ENCODE measurements around the gene MEIS1.

DNA sequence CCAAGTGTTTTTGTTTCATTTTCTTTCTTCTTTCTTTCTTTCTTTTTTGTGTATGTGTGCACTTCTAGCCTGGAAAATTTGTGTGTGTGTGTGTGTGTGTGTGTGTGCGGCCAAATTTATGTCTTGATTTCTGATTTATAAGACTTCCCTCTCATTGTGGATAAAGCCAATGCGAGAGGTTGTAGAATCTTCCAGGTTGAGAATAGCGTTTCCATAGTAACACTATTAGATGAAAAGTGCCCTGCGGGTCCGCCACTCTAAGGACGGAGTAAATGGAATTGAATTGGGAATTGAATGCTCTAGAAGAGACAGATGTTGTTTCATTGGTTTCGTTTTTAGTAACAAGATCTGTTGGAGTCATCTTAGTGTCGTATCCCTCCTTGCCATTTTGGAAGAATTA is 81.6 kb downstream of the MEIS1 start:
- TF ChIP-seq EZH2 (IDR thresholded peaks at IDR 0.05; ENCODE audit: insufficient read depth, low read length) = no peak
- TF ChIP-seq, protein P1, sequence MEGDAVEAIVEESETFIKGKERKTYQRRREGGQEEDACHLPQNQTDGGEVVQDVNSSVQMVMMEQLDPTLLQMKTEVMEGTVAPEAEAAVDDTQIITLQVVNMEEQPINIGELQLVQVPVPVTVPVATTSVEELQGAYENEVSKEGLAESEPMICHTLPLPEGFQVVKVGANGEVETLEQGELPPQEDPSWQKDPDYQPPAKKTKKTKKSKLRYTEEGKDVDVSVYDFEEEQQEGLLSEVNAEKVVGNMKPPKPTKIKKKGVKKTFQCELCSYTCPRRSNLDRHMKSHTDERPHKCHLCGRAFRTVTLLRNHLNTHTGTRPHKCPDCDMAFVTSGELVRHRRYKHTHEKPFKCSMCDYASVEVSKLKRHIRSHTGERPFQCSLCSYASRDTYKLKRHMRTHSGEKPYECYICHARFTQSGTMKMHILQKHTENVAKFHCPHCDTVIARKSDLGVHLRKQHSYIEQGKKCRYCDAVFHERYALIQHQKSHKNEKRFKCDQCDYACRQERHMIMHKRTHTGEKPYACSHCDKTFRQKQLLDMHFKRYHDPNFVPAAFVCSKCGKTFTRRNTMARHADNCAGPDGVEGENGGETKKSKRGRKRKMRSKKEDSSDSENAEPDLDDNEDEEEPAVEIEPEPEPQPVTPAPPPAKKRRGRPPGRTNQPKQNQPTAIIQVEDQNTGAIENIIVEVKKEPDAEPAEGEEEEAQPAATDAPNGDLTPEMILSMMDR (IDR thresholded peaks at IDR 0.05; ENCODE audit: insufficient read depth, low read depth, low read length) = no peak

Measured in astrocyte (in vitro differentiated cells and primary cell).